Neutrophil (primary cell): ENCODE data around the gene KIAA0930.

Experiments used
- H3K27ac ChIP-seq: fragments of 200-600 bp; sonication (generic); 2 replicates; pipeline ENCODE4 v1.5.1; 2016; ENCODE audit warnings: mild to moderate bottlenecking, moderate library complexity
- H3K27me3 ChIP-seq: fragments of 200-600 bp; sonication (generic); 2 replicates; pipeline ENCODE4 v1.6.0; 2016; ENCODE audit warnings: mild to moderate bottlenecking
- H3K36me3 ChIP-seq: fragments of 200-600 bp; sonication (generic); 2 replicates; pipeline ENCODE4 v1.5.1; 2017
- H3K4me1 ChIP-seq, 2 experiments: fragments of 200-600 bp in 1 of 2; sonication (generic) in 1 of 2; 1 replicate in 1 of 2; 2 replicates in 1 of 2; pipeline versions ENCODE4 v1.5.1 to v1.6.1; 2013 to 2016; ENCODE audit warnings: low read depth in 1 of 2, low read length in 1 of 2, mild to moderate bottlenecking in 1 of 2, moderate library complexity in 1 of 2; ENCODE audit not compliant: control insufficient read depth in 1 of 2, insufficient read depth in 1 of 2
- H3K4me3 ChIP-seq, 2 experiments: fragments of 200-600 bp in 1 of 2; sonication (generic) in 1 of 2; 1 replicate in 1 of 2; 2 replicates in 1 of 2; pipeline ENCODE4 v1.5.1; 2013 to 2016; ENCODE audit warnings: low read depth in 1 of 2, low read length in 1 of 2, mild to moderate bottlenecking in 1 of 2, moderate library complexity in 1 of 2
- H3K9me3 ChIP-seq: fragments of 200-600 bp; sonication (generic); 2 replicates; pipeline ENCODE4 v1.5.1; 2016
- TF ChIP-seq, protein P1 (sequence below): fragments of 200-600 bp; sonication (generic); IDR thresholded peaks from 2 replicates; pipeline ENCODE4 v1.5.1; 2016; ENCODE audit warnings: antibody characterized with exemption

The KIAA0930 gene

DNA sequence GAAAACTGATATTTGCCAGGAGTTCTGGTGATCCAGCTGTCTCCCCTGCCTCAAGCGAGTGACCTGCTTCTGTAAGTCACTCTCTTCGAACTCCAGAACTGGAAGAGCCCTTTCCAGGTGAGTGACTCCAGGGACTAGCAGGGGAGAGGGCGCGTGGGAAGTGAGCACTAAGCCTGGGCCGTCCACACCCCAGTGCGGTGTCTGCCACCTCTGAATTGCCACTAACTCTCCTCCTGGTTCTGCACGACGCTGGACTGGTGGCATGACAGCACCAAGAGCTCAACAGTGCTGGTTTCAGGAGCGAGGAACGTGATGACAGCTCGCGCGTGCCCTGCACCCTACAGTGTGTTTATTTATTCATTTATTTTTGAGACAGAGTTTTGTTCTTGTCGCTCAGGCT lies 22.9 kb downstream of the KIAA0930 start:
- Histone ChIP-seq H3K27me3 (no peaks in the 10 kb centered on the region), H3K9me3 (no peaks in the 10 kb centered on the region), H3K27ac (no peak overlapping the region), H3K36me3 (no peaks in the 10 kb centered on the region), H3K4me1 (peaks cover 38 to 39% of the 10 kb centered on the region in 2 experiments), H3K4me3 (no peak overlapping the region)
- TF ChIP-seq, protein P1, sequence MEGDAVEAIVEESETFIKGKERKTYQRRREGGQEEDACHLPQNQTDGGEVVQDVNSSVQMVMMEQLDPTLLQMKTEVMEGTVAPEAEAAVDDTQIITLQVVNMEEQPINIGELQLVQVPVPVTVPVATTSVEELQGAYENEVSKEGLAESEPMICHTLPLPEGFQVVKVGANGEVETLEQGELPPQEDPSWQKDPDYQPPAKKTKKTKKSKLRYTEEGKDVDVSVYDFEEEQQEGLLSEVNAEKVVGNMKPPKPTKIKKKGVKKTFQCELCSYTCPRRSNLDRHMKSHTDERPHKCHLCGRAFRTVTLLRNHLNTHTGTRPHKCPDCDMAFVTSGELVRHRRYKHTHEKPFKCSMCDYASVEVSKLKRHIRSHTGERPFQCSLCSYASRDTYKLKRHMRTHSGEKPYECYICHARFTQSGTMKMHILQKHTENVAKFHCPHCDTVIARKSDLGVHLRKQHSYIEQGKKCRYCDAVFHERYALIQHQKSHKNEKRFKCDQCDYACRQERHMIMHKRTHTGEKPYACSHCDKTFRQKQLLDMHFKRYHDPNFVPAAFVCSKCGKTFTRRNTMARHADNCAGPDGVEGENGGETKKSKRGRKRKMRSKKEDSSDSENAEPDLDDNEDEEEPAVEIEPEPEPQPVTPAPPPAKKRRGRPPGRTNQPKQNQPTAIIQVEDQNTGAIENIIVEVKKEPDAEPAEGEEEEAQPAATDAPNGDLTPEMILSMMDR, result no peak

DNA sequence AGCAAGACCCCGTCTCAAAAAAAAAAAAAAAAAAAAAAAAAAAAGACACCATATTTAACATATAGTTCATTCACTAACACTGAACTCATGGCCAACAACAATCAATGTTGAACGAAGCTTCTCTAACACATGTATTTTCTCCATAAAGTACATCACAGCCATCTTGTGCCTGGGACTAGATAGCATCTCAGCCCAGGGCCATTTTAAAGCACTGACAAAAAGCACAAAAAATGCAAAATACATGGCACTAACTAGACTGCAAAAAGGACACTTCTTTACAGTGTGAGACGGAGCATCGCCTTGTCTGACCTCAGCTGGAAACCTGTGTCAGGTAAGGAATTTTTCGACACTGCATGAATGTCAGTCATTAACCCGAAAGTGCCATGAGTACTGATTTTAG lies 23.3 kb downstream of the KIAA0930 start:
- H3K27me3 ChIP-seq, result no peaks in the 10 kb centered on the region
- no peak overlapping the region for H3K27ac ChIP-seq
- no peak overlapping the region for H3K4me3 ChIP-seq
- H3K4me1 ChIP-seq, result peaks cover 34 to 36% of the 10 kb centered on the region in 2 experiments
- TF ChIP-seq, protein P1, result no peak
- no peaks in the 10 kb centered on the region for H3K36me3 ChIP-seq
- H3K9me3 ChIP-seq, result no peaks in the 10 kb centered on the region

DNA sequence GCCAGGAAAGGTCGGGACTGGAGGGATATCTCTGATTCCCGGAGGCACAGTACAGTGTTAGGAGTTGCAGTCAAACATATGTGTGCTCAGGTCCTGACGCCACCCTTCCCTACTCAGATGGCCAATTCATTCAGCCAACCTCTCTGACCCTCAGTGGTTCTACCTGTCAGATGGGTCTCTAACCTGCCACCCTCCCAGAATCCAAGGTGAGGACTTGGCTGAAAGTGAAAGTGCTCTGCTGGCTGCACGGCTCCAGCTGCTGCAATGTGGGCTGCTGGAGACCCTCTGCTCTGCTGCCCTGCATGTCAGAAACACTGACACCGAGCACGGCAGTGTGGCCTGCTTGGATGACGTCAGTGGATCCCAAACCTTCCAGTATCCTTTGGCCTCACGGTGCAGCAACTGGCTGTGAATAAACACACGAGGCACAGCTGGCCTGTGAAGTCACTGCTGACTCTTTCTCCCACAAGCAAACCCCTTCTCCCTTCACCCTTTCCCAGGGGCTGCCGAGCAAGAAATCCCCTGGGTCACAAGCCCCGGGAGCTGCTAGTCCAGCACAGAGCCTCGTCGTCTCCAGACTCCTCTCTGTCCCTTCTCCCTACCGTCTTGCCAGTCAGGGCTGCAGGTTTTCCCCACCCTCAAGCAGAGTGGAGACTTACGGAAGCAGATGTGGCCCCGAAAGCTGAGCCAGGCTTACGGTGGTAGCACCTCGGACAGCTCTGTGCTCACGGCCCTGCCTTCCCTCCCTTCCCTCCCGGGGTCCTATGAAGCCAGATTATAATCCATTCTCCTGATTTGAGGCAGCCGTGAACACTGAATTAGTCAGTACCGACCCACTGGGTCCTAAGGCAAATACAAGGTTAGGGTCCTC lies 24.3 kb downstream of the KIAA0930 start:
- no peak overlapping the region for H3K27ac ChIP-seq
- H3K4me1 ChIP-seq, result peaks cover 24 to 26% of the 10 kb centered on the region in 2 experiments

DNA sequence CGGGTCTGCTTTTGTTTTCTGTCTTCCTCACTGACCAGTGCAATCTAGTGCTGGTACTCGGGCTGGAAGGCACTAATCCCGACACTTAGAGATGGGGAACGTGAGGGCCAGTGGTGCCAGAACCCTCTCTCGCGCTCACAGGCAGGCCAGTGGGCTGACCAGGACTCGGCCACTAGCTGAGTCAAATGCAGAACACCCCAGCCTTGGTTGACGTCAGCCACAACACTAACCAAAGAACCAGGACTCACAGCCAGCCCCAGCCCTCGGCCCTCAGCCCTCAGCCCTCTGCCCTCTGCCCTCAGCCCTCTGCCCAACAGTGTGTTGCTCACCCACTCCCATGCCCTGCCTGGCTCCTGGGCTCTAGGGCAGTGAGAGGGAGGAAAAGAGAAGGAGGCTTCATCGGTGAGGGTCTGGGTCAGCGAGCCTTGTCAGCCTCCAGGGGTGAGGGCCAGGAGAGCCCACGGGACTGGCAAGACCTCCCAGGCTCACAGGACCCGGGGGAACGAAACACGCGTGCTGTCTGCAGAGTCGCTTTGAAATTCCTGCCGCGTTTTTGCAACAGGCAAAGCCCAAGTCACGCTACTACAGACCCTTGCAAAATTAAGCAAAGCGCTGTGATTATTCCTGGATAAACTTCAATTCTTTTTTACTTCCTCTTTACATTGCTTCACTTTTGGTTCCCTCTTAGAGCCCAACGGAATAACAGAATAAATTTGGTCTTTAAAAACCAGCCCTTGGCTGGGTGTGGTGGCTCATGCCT lies 27.5 kb downstream of the KIAA0930 start:
- Histone ChIP-seq H3K27ac (peak overlapping the region; percentile 71), H3K27me3 (no peaks in the 10 kb centered on the region), H3K36me3 (peaks cover 40% of the 10 kb centered on the region), H3K9me3 (no peaks in the 10 kb centered on the region), H3K4me1 (peaks cover 15 to 19% of the 10 kb centered on the region in 2 experiments), H3K4me3 (peak overlapping the region; percentile 35 to 45)
- TF ChIP-seq, protein P1, result no peak

More for the DNA sequence above, 24.3 kb downstream of the KIAA0930 start:
- TF ChIP-seq, protein P1, result no peak
- peaks cover 8% of the 10 kb centered on the region for H3K36me3 ChIP-seq
- no peaks in the 10 kb centered on the region for H3K27me3 ChIP-seq
- H3K9me3 ChIP-seq, result no peaks in the 10 kb centered on the region
- H3K4me3 ChIP-seq, result no peak overlapping the region

DNA sequence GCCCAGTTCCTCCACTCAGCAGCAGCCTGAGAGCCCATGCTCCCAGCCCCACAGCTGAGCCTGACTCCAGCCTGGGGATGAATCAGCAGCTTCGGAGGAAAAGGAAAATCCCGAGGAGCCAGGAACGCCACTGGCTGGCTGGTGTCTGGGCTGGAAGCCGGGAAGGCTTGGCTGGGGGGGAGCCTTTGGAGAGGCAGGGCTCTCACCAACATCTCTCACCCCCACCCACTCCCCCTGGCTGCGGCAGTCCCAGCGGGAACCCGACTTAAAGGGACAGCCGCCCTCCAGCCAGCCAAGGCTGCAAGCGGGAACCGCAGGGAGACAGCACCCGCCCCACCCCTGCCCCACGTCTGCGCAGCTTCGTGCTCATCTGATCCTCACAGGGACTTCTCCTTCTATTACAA lies 28.4 kb downstream of the KIAA0930 start:
- peaks cover 49% of the 10 kb centered on the region for H3K36me3 ChIP-seq
- TF ChIP-seq, protein P1, result no peak
- no peak overlapping the region for H3K27ac ChIP-seq
- no peak overlapping the region for H3K4me3 ChIP-seq
- no peaks in the 10 kb centered on the region for H3K9me3 ChIP-seq
- no peaks in the 10 kb centered on the region for H3K27me3 ChIP-seq
- peaks cover 15 to 19% of the 10 kb centered on the region in 2 experiments for H3K4me1 ChIP-seq
